Endodermal cell (in vitro differentiated cells): ENCODE data around the gene SPHKAP. TPM values are rescaled to one million over a fixed set of nuclear protein-coding genes. Genes with fewer than 3 reads are reported as not detected.

Experiments used
- DNase-seq: peaks from one replicate; pipeline ENCODE4 v3.0.0-alpha.2; 2017
- H3K27ac ChIP-seq: 2 replicates; pipeline ENCODE4 v1.5.1; 2013; ENCODE audit warnings: mild to moderate bottlenecking, low read depth, low read length, moderate library complexity
- H3K27me3 ChIP-seq: 2 replicates; pipeline ENCODE4 v1.6.1; 2013; ENCODE audit warnings: mild to moderate bottlenecking, low read length, moderate library complexity; ENCODE audit not compliant: insufficient read depth, control insufficient read depth, poor library complexity, severe bottlenecking
- H3K36me3 ChIP-seq: 2 replicates; pipeline ENCODE4 v1.7.0; 2013; ENCODE audit warnings: mild to moderate bottlenecking, low read length, moderate library complexity; ENCODE audit not compliant: control insufficient read depth, insufficient read depth
- H3K4me1 ChIP-seq: one replicate; pipeline ENCODE4 v1.7.0; 2013; ENCODE audit warnings: low read length; ENCODE audit not compliant: control insufficient read depth, insufficient read depth
- H3K4me3 ChIP-seq: 2 replicates; pipeline ENCODE4 v1.5.1; 2013; ENCODE audit warnings: mild to moderate bottlenecking, low read length, moderate library complexity
- H3K9ac ChIP-seq: 2 replicates; pipeline ENCODE4 v1.6.1; 2013; ENCODE audit warnings: mild to moderate bottlenecking, low read length, moderate library complexity; ENCODE audit not compliant: poor library complexity, severe bottlenecking; ENCODE audit errors: extremely low read depth
- H3K9me3 ChIP-seq: 2 replicates; pipeline ENCODE4 v1.6.1; 2013; ENCODE audit warnings: mild to moderate bottlenecking, low read length, moderate library complexity; ENCODE audit not compliant: control insufficient read depth
- H3K27ac Mint-ChIP-seq: 2 replicates; pipeline ENCODE4 v1.8.0; 2020; ENCODE audit warnings: mixed read lengths
- H3K27me3 Mint-ChIP-seq: 2 replicates; pipeline ENCODE4 v1.8.0; 2021; ENCODE audit warnings: mild to moderate bottlenecking, mixed read lengths; ENCODE audit not compliant: insufficient read depth
- H3K36me3 Mint-ChIP-seq: 2 replicates; pipeline ENCODE4 v1.8.0; 2020; ENCODE audit warnings: low read depth, mixed read lengths
- H3K4me1 Mint-ChIP-seq: 2 replicates; pipeline ENCODE4 v1.8.0; 2020; ENCODE audit warnings: mixed read lengths
- H3K4me3 Mint-ChIP-seq: 2 replicates; pipeline ENCODE4 v1.8.0; 2020; ENCODE audit warnings: mild to moderate bottlenecking, moderate library complexity, mixed read lengths
- H3K9me3 Mint-ChIP-seq: 2 replicates; pipeline ENCODE4 v1.8.0; 2020; ENCODE audit warnings: mild to moderate bottlenecking, mixed read lengths
- WGBS, 2 experiments: methylation state at CpG; one replicate each; pipeline versions ENCODE4 v1.1.5 to v1.1.7; 2013; ENCODE audit warnings: missing lambda C conversion rate in 2 of 2, mixed read lengths in 1 of 2; ENCODE audit not compliant: insufficient coverage in 1 of 2, insufficient read length in 1 of 2; 5-methylcytosine and 5-hydroxymethylcytosine counted together
- total RNA-seq, 2 donors: library from RNA; stranded (reverse); fragmentation: NEBNext Ultra II Directional in 1 of 2; extraction: Animal tissue kit (Norgen Biotek cat#: 25700) in 1 of 2; gene quantifications; 2 replicates in 1 of 2; 3 replicates in 1 of 2; pipeline ENCODE4 v1.2.1, GENCODE V29; 2021
- TF ChIP-seq, protein P1 (sequence below): fragments of 200-600 bp; sonication (generic); conservative IDR thresholded peaks from 2 replicates; pipeline ENCODE4 v1.5.0; 2021; ENCODE audit warnings: antibody characterized with exemption, mild to moderate bottlenecking

The SPHKAP gene
- total RNA-seq, 2 donors from 2014 or later = 0.18 TPM; not detected in 1

GRCh38 chr2:227971619-227972230 is 209.8 kb downstream of the SPHKAP start:
- 97 to 100% methylated on average over 3 to 7 of the region's 7 CpGs for whole genome bisulfite sequencing, 2 experiments

DNA sequence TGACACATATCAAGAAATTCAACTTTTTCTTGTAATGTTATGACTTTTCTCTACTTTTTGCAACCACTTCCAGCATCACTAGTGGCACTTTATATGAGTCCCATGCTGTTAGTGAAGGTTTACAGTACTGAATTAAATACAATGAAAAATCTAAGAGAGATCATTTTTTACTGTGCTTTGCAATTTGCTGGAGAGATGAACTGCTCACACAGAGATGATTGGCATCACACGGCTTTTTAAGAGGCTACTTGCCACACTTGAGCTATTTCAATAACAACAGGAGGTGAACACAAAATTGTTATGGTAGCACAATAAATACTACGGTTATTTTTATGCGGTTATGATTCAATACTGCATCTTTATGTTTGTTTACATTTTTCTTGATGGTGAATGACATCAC is 221.2 kb downstream of the SPHKAP start:
- Histone ChIP-seq H3K36me3 (no peaks in the 10 kb centered on the region), H3K27ac (no peak overlapping the region), H3K9ac (no peak overlapping the region), H3K4me3 (no peak overlapping the region), H3K9me3 (peaks cover 3% of the 10 kb centered on the region), H3K4me1 (no peaks in the 10 kb centered on the region), H3K27me3 (no peaks in the 10 kb centered on the region)
- H3K27ac Mint-ChIP-seq = no peak overlapping the region
- 86 to 99% methylated on average over 1 to 3 of the region's 3 CpGs for WGBS, 2 experiments
- H3K4me1 Mint-ChIP-seq = peaks cover 4% of the 10 kb centered on the region
- TF ChIP-seq, protein P1, sequence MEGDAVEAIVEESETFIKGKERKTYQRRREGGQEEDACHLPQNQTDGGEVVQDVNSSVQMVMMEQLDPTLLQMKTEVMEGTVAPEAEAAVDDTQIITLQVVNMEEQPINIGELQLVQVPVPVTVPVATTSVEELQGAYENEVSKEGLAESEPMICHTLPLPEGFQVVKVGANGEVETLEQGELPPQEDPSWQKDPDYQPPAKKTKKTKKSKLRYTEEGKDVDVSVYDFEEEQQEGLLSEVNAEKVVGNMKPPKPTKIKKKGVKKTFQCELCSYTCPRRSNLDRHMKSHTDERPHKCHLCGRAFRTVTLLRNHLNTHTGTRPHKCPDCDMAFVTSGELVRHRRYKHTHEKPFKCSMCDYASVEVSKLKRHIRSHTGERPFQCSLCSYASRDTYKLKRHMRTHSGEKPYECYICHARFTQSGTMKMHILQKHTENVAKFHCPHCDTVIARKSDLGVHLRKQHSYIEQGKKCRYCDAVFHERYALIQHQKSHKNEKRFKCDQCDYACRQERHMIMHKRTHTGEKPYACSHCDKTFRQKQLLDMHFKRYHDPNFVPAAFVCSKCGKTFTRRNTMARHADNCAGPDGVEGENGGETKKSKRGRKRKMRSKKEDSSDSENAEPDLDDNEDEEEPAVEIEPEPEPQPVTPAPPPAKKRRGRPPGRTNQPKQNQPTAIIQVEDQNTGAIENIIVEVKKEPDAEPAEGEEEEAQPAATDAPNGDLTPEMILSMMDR = no peak
- H3K9me3 Mint-ChIP-seq = peaks cover 4% of the 10 kb centered on the region
- no peaks in the 10 kb centered on the region for H3K36me3 Mint-ChIP-seq
- no peak for DNase-seq
- H3K27me3 Mint-ChIP-seq = no peaks in the 10 kb centered on the region
- H3K4me3 Mint-ChIP-seq = no peak overlapping the region

More at GRCh38 chr2:227971619-227972230, 209.8 kb downstream of the SPHKAP start:
- Histone ChIP-seq H3K27ac (no peak overlapping the region), H3K4me3 (no peak overlapping the region), H3K9ac (no peak overlapping the region), H3K36me3 (no peaks in the 10 kb centered on the region), H3K9me3 (no peaks in the 10 kb centered on the region), H3K4me1 (no peaks in the 10 kb centered on the region), H3K27me3 (no peaks in the 10 kb centered on the region)
- Mint-ChIP-seq H3K36me3 (no peaks in the 10 kb centered on the region), H3K4me3 (no peak overlapping the region), H3K27me3 (no peaks in the 10 kb centered on the region), H3K27ac (no peak overlapping the region), H3K9me3 (no peaks in the 10 kb centered on the region), H3K4me1 (no peaks in the 10 kb centered on the region)
- TF ChIP-seq, protein P1 = no peak
- DNase-seq = no peak

GRCh38 chr2:227942965-227943364 is 238.5 kb downstream of the SPHKAP start:
- no peaks in the 10 kb centered on the region for H3K27me3 ChIP-seq
- WGBS, 2 experiments = 100% methylated on average over 2 of the region's 2 CpGs; no CpG with 5 or more reads in 1 of the 2 experiments
- H3K9me3 ChIP-seq = peaks cover 9% of the 10 kb centered on the region
- no peak overlapping the region for H3K4me3 Mint-ChIP-seq
- no peaks in the 10 kb centered on the region for H3K36me3 ChIP-seq
- peaks cover 8% of the 10 kb centered on the region for H3K9me3 Mint-ChIP-seq
- H3K4me3 ChIP-seq = no peak overlapping the region
- H3K4me1 ChIP-seq = peaks cover 2% of the 10 kb centered on the region
- H3K9ac ChIP-seq = no peak overlapping the region
- H3K4me1 Mint-ChIP-seq = peaks cover 2% of the 10 kb centered on the region
- H3K27me3 Mint-ChIP-seq = no peaks in the 10 kb centered on the region
- H3K36me3 Mint-ChIP-seq = no peaks in the 10 kb centered on the region
- DNase-seq = no peak
- TF ChIP-seq, protein P1 = no peak
- no peak overlapping the region for H3K27ac Mint-ChIP-seq
- H3K27ac ChIP-seq = no peak overlapping the region
